H1 (cell line): ENCODE measurements around the gene PPAT. TPM values are rescaled to one million over a fixed set of nuclear protein-coding genes. Genes with fewer than 3 reads are reported as not detected.

Experiments
- CTCF ChIA-PET: fragments of 300-600 bp; sonication (Branson Sonifier 250); formaldehyde crosslinking; loops from one replicate; lab custom pipeline; 2021; ENCODE audit not compliant: partially characterized antibody; lab: Charles Lee
- POLR2A ChIA-PET: fragments of 300-600 bp; sonication (Branson Sonifier 250); formaldehyde crosslinking; loops from one replicate; lab custom pipeline; 2021; ENCODE audit warnings: inconsistent platforms; ENCODE audit not compliant: partially characterized antibody; lab: Charles Lee
- DNase-seq, 2 experiments: peaks; one replicate each; pipeline versions ENCODE4 v3.0.0 to v3.0.0-alpha.2; 2010 to 2022; ENCODE audit warnings: low spot score in 2 of 2, low read depth in 1 of 2, mixed read lengths in 1 of 2
- FAIRE-seq: peaks from 2 replicates; lab custom pipeline; 2011; peaks lifted over from hg19 to GRCh38; lab: Jason Lieb, UNC
- H2AFZ ChIP-seq: 2 replicates; pipeline ENCODE4 v1.8.1; 2012; ENCODE audit warnings: low read length, inconsistent platforms
- H2AK5ac ChIP-seq: 2 replicates; pipeline ENCODE4 v1.6.1; 2013; ENCODE audit warnings: low read depth, low read length
- H2BK120ac ChIP-seq: replicated peaks from 2 replicates; pipeline ENCODE3; 2013; ENCODE audit warnings: low read depth, low read length, inconsistent platforms
- H2BK12ac ChIP-seq: 2 replicates; pipeline ENCODE4 v1.6.1; 2013; ENCODE audit warnings: low read depth, low read length
- H2BK15ac ChIP-seq: 2 replicates; pipeline ENCODE4 v1.6.1; 2013; ENCODE audit warnings: low read length
- H2BK20ac ChIP-seq: 2 replicates; pipeline ENCODE4 v1.6.1; 2013; ENCODE audit warnings: low read length
- H2BK5ac ChIP-seq: 2 replicates; pipeline ENCODE4 v1.6.1; 2013; ENCODE audit warnings: low read depth, low read length
- H3K14ac ChIP-seq: 2 replicates; pipeline ENCODE4 v1.6.1; 2013; ENCODE audit warnings: inconsistent platforms; ENCODE audit not compliant: insufficient read length
- H3K18ac ChIP-seq: 2 replicates; pipeline ENCODE4 v1.6.1; 2013; ENCODE audit warnings: low read length; ENCODE audit errors: extremely low read depth
- H3K23ac ChIP-seq: 2 replicates; pipeline ENCODE4 v1.6.1; 2013; ENCODE audit warnings: inconsistent platforms; ENCODE audit not compliant: insufficient read length
- H3K23me2 ChIP-seq: 2 replicates; pipeline ENCODE4 v1.6.1; 2013; ENCODE audit warnings: low read depth, low read length
- H3K27ac ChIP-seq: 2 replicates; pipeline ENCODE4 v1.6.1; 2011; ENCODE audit warnings: low read depth, low read length, inconsistent platforms
- H3K27me3 ChIP-seq, 4 experiments: replicated peaks in 1 of 4; 1 replicate in 1 of 4; 2 replicates in 3 of 4; pipeline versions ENCODE4 v1.6.1 to v1.8.1; 2011 to 2013; ENCODE audit warnings: low read length in 3 of 4, mild to moderate bottlenecking in 3 of 4, inconsistent platforms in 2 of 4, mixed read lengths in 2 of 4, moderate library complexity in 1 of 4; ENCODE audit not compliant: control insufficient read depth in 3 of 4, insufficient read depth in 3 of 4; ENCODE audit errors: extremely low read depth in 1 of 4
- H3K36me3 ChIP-seq, 4 experiments: 2 replicates each; pipeline versions ENCODE4 v1.6.1 to v1.8.1; 2011 to 2013; ENCODE audit warnings: mild to moderate bottlenecking in 4 of 4, low read length in 3 of 4, moderate library complexity in 2 of 4, control low read depth in 1 of 4, inconsistent platforms in 1 of 4; ENCODE audit not compliant: insufficient read depth in 4 of 4, control insufficient read depth in 2 of 4
- H3K4ac ChIP-seq: replicated peaks from 2 replicates; pipeline ENCODE3; 2013; ENCODE audit warnings: low read length, low read depth, mixed read lengths, inconsistent platforms; ENCODE audit not compliant: insufficient read length
- H3K4me1 ChIP-seq, 4 experiments: replicated peaks in 1 of 4; 1 replicate in 1 of 4; 2 replicates in 3 of 4; pipeline versions ENCODE4 v1.6.1 to v1.8.1; 2011 to 2013; ENCODE audit warnings: low read length in 3 of 4, inconsistent platforms in 2 of 4, mixed read lengths in 1 of 4; ENCODE audit not compliant: insufficient read depth in 4 of 4, control insufficient read depth in 3 of 4
- H3K4me2 ChIP-seq, 2 experiments: 2 replicates each; pipeline versions ENCODE4 v1.6.1 to v1.8.1; 2011 to 2013; ENCODE audit warnings: low read depth in 2 of 2, low read length in 2 of 2, control low read depth in 1 of 2, inconsistent platforms in 1 of 2, mild to moderate bottlenecking in 1 of 2; ENCODE audit not compliant: insufficient read depth in 1 of 2
- H3K4me3 ChIP-seq, 4 experiments: fragments of 200-600, 300-600 bp in 1 of 4; sonication (generic), shearing (Covaris generic), sonication (Bioruptor Twin) in 1 of 4; 2 replicates each; pipeline versions ENCODE4 v1.5.1 to v1.8.1; 2011 to 2016; ENCODE audit warnings: low read length in 4 of 4, low read depth in 3 of 4, control low read depth in 2 of 4, inconsistent platforms in 2 of 4, mild to moderate bottlenecking in 2 of 4, mixed read lengths in 1 of 4, moderate library complexity in 1 of 4; ENCODE audit not compliant: insufficient read depth in 2 of 4; ENCODE audit errors: extremely low read depth in 1 of 4
- H3K56ac ChIP-seq: replicated peaks from 2 replicates; pipeline ENCODE3; 2013; ENCODE audit warnings: low read depth, mild to moderate bottlenecking, mixed read lengths, low read length, inconsistent platforms; ENCODE audit not compliant: insufficient read length
- H3K79me1 ChIP-seq: 2 replicates; pipeline ENCODE4 v1.6.1; 2013; ENCODE audit warnings: low read depth, low read length, control low read depth
- H3K79me2 ChIP-seq, 2 experiments: 2 replicates each; pipeline versions ENCODE4 v1.6.1 to v1.8.1; 2012 to 2013; ENCODE audit warnings: low read length in 2 of 2, mild to moderate bottlenecking in 2 of 2, inconsistent platforms in 1 of 2; ENCODE audit not compliant: insufficient read depth in 2 of 2, control insufficient read depth in 1 of 2
- H3K9ac ChIP-seq, 4 experiments: replicated peaks in 1 of 4; 1 replicate in 1 of 4; 2 replicates in 3 of 4; pipeline versions ENCODE4 v1.6.1 to v1.8.1; 2011 to 2013; ENCODE audit warnings: low read depth in 3 of 4, low read length in 3 of 4, control low read depth in 2 of 4, mild to moderate bottlenecking in 2 of 4, moderate library complexity in 2 of 4, inconsistent platforms in 1 of 4; ENCODE audit errors: extremely low read depth in 1 of 4
- H3K9me3 ChIP-seq, 2 experiments: 2 replicates each; pipeline versions ENCODE4 v1.6.1 to v1.8.1; 2012 to 2013; ENCODE audit warnings: mild to moderate bottlenecking in 2 of 2, moderate library complexity in 2 of 2, control low read depth in 1 of 2, inconsistent platforms in 1 of 2, low read depth in 1 of 2, low read length in 1 of 2, mixed read lengths in 1 of 2; ENCODE audit not compliant: insufficient read depth in 2 of 2
- H4K20me1 ChIP-seq, 2 experiments: replicated peaks in 1 of 2; 2 replicates each; pipeline versions ENCODE3 to v1.8.1; 2011 to 2013; ENCODE audit warnings: inconsistent platforms in 2 of 2, low read length in 2 of 2, mild to moderate bottlenecking in 1 of 2; ENCODE audit not compliant: insufficient read depth in 2 of 2, control insufficient read depth in 1 of 2
- H4K5ac ChIP-seq: 2 replicates; pipeline ENCODE4 v1.6.1; 2013; ENCODE audit warnings: low read length, low read depth, mixed read lengths, inconsistent platforms; ENCODE audit not compliant: insufficient read length
- H4K8ac ChIP-seq: 2 replicates; pipeline ENCODE4 v1.8.0; 2013; ENCODE audit warnings: mild to moderate bottlenecking, moderate library complexity, low read length, inconsistent platforms; ENCODE audit not compliant: insufficient read depth; ENCODE audit errors: extremely low read depth
- H4K91ac ChIP-seq: replicated peaks from 2 replicates; pipeline ENCODE3; 2013; ENCODE audit warnings: low read length, mixed read lengths, inconsistent platforms; ENCODE audit not compliant: insufficient read length
- CHD1 ChIP-seq: IDR thresholded peaks from 2 replicates; pipeline ENCODE4 v1.6.1; 2012; ENCODE audit warnings: low read depth, low read length, improper control_type of control experiment
- CHD2 ChIP-seq: IDR thresholded peaks from 2 replicates; pipeline ENCODE4 v1.6.1; 2012; ENCODE audit warnings: low read length, improper control_type of control experiment
- EP300 ChIP-seq, 2 experiments: IDR thresholded peaks; 1 replicate in 1 of 2; 2 replicates in 1 of 2; pipeline ENCODE4 v1.6.1; 2011 to 2012; ENCODE audit warnings: low read depth in 2 of 2, low read length in 2 of 2, mild to moderate bottlenecking in 2 of 2, borderline replicate concordance in 1 of 2, inconsistent platforms in 1 of 2, moderate library complexity in 1 of 2
- NANOG ChIP-seq: IDR thresholded peaks from 2 replicates; pipeline ENCODE4 v1.6.1; 2011; ENCODE audit warnings: low read length, low read depth, mild to moderate bottlenecking, inconsistent platforms; ENCODE audit not compliant: insufficient read depth, poor library complexity, severe bottlenecking
- POLR2A ChIP-seq, 2 experiments: IDR thresholded peaks; 1 replicate in 1 of 2; 2 replicates in 1 of 2; pipeline ENCODE4 v1.6.1; 2011; ENCODE audit warnings: low read depth in 2 of 2, low read length in 2 of 2, mild to moderate bottlenecking in 2 of 2; ENCODE audit errors: control extremely low read depth in 1 of 2
- POLR2AphosphoS5 ChIP-seq: IDR thresholded peaks from 2 replicates; pipeline ENCODE4 v1.6.1; 2011; ENCODE audit warnings: low read depth, low read length
- POU5F1 ChIP-seq: IDR thresholded peaks from 2 replicates; pipeline ENCODE4 v1.6.1; 2011; ENCODE audit warnings: low read depth, mild to moderate bottlenecking, low read length, moderate library complexity
- SIX5 ChIP-seq: IDR thresholded peaks from 2 replicates; pipeline ENCODE4 v1.6.1; 2011; ENCODE audit warnings: mild to moderate bottlenecking, low read depth, low read length
- SP1 ChIP-seq: IDR thresholded peaks from 2 replicates; pipeline ENCODE4 v1.6.1; 2011; ENCODE audit warnings: low read depth, low read length
- SP2 ChIP-seq: IDR thresholded peaks from 2 replicates; pipeline ENCODE4 v1.6.1; 2012; ENCODE audit warnings: mild to moderate bottlenecking, low read length, inconsistent platforms
- ZNF274 ChIP-seq: IDR thresholded peaks from 2 replicates; pipeline ENCODE4 v1.7.0; 2012; ENCODE audit warnings: low read length, borderline replicate concordance; ENCODE audit errors: extremely low read depth
- WGBS, 2 experiments: shearing (Covaris generic) in 1 of 2; methylation state at CpG; one replicate each; pipeline versions ENCODE4 v1.1.6 to v1.1.7; 2013 to 2015; ENCODE audit warnings: low lambda C conversion rate in 2 of 2, mixed read lengths in 2 of 2, inconsistent platforms in 1 of 2, low coverage in 1 of 2, missing lambda C conversion rate in 1 of 2; ENCODE audit not compliant: insufficient replicate concordance in 2 of 2, insufficient coverage in 1 of 2, insufficient read length in 1 of 2; ENCODE audit errors: extremely low coverage in 1 of 2, missing lambda C conversion rate in 1 of 2; 5-methylcytosine and 5-hydroxymethylcytosine counted together
- polyA plus RNA-seq, 7 experiments: library from polyadenylated mRNA; depleted of rRNA in 3 of 7; stranded (reverse) in 5 of 7; unstranded in 2 of 7; fragments of >200 nt in 5 of 7; fragments of 200-250 nt in 2 of 7; gene quantifications; 1 replicate in 5 of 7; 2 replicates in 1 of 7; 4 replicates in 1 of 7; pipeline versions ENCODE4 v1.2.1 to v1.2.3, GENCODE V29; 2011 to 2013; ENCODE audit warnings: missing spikeins in 2 of 7, mixed read lengths in 2 of 7
- total RNA-seq: library from RNA; stranded (reverse); fragmentation: NEBNext Ultra II Directional; extraction: Animal tissue kit (Norgen Biotek cat#: 25700); gene quantifications from 2 replicates; pipeline ENCODE4 v1.2.1, GENCODE V29; 2021

PPAT gene
- total and polyA plus RNA-seq, 2 of the 8 experiments (the other 6 are each of a cell fraction or from before 2014, with no cell fraction given): 24.5 to 104 TPM

DNA sequence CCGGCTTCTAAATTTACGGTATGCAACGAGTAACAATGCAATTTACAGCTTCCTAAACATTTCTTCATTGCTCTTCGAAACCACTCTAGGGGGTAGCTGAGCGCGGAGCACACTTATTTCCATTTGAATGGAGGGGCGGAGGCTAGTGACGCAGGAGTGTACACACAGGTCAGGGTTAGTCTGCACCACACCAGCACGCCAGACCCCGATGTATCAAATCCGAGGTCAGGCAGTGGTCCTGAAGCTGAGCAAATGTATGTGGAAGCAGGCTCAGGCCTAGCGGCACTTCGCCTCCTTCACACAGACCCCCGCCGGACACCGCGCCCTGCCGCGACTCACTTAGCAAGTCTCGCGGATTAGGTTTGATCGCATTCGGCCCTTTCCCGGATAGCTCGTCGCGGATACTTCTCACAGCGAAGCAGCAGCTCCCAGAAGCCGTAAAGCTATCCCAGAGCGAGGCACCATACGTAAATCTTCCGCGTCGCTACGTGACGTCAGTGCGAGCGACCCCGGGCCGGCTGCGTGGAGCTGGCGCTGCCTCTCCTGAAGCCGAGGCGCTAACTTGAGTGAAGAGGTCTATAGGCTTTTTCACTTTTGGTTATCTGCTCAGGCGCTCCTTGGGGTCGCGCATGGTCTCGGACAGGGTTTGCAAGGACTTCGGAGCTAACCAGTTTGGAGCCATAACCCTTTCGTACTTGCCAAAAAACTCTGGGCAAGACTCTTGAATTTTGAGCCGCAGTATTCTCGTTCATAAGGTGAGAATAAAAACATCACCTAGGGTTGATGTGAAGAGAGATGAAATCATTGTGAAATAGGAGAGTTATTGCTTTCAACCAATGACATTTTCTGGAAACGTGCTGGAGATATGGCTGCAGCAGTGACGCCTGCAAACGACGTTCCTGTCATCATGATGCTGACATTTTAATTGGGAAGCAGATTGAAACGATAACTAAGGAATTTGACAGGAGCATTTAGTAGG lies 48.1 kb downstream of the PPAT start, which contains the start of gene AASDH:
AASDH (minus strand) TSS at position 469 of the 979 bp plus-strand sequence. CDS start 3,192 bp downstream, outside the sequence.
- peaks cover 4% of the 10 kb centered on the region for H3K23me2 ChIP-seq
- no peak within 1 kb of the TSS for H2AK5ac ChIP-seq
- H2BK15ac ChIP-seq: peak within 1 kb of the TSS; percentile 93; the same call in 1 of the 2 replicates
- no peaks in the 10 kb centered on the region for H3K27me3 ChIP-seq
- peak within 1 kb of the TSS; percentile 47 for H3K56ac ChIP-seq
- H3K4ac ChIP-seq: peak within 1 kb of the TSS; percentile 83
- peak within 1 kb of the TSS; percentile 98 for H3K27ac ChIP-seq
- peak within 1 kb of the TSS; percentile 99 for H4K91ac ChIP-seq
- H4K5ac ChIP-seq: peak within 1 kb of the TSS; percentile 89
- H2AFZ ChIP-seq: peak within 1 kb of the TSS; percentile 79
- H3K9me3 ChIP-seq: no peaks in the 10 kb centered on the region
- ChIA-PET POLR2A (interaction anchor here (0.6 to 6.1 kb wide), 34 partner anchors 8 to 1416 kb away, joined by 3 to 75 read pairs (median 4); partner anchors contain the start of genes CEP135, PAICS and PPAT), CTCF (interaction anchor here (0.8 kb wide), 1 partner anchor 48 kb away, joined by 4 read pairs; no protein-coding TSS in a partner anchor)
- peak within 1 kb of the TSS; percentile 58 for H3K14ac ChIP-seq
- peaks cover 0 to 5% (median 0%) of the 10 kb centered on the region in 4 experiments; a peak in 1 of 7 replicates for H3K4me1 ChIP-seq
- H3K4me2 ChIP-seq: peak within 1 kb of the TSS; percentile 77 to 93
- H3K79me2 ChIP-seq: peaks cover 0 to 20% of the 10 kb centered on the region in 2 experiments; a peak in 1 of 4 replicates
- H4K20me1 ChIP-seq: no peaks in the 10 kb centered on the region
- peak within 1 kb of the TSS; percentile 53 to 97 (median 93) for H3K9ac ChIP-seq
- no peak within 1 kb of the TSS for H3K23ac ChIP-seq
- 3% methylated on average over 57 of the region's 57 CpGs; no CpG with 5 or more reads in 1 of the 2 experiments for WGBS, 2 experiments
- DNase-seq (peak; percentile 79 to 99), FAIRE-seq (peak; percentile 80)
- peak within 1 kb of the TSS; percentile 99 for H4K8ac ChIP-seq
- peak within 1 kb of the TSS; percentile 98 for H2BK5ac ChIP-seq
- 0 out of 2 replicates have a peak, but pooled peaks cover 2% of the 10 kb centered on the region for H3K79me1 ChIP-seq
- peaks cover 0 to 2% (median under 1%) of the 10 kb centered on the region in 4 experiments; a peak in 2 of 8 replicates for H3K36me3 ChIP-seq
- H3K4me3 ChIP-seq: peak within 1 kb of the TSS; percentile 69 to 94 (median 88)
- peak within 1 kb of the TSS; percentile 82; the same call in 1 of the 2 replicates for H2BK20ac ChIP-seq
- 0 out of 2 replicates have a peak within 1 kb of the TSS, but pooled peaks have one; percentile 77 for H2BK12ac ChIP-seq
- H2BK120ac ChIP-seq: peak within 1 kb of the TSS; percentile 69
- H3K18ac ChIP-seq: peak within 1 kb of the TSS; percentile 86; the same call in 1 of the 2 replicates
- TF ChIP-seq ZNF274 (no peak), SP2 (no peak), SP1 (no peak; the same call in 1 of the 2 replicates), EP300 (IDR thresholded peaks at IDR 0.05; ENCODE audit: borderline replicate concordance in 1 of 2, low read depth in 2 of 2, low read length in 2 of 2) (no peak), POLR2AphosphoS5 (peak; percentile 99), POU5F1 (no peak), CHD1 (no peak), CHD2 (peak; percentile 56; the same call in 1 of the 2 replicates), NANOG (peak; percentile 31), SIX5 (no peak), POLR2A (IDR thresholded peaks at IDR 0.05; ENCODE audit: control extremely low read depth in 1 of 2, low read depth in 2 of 2, low read length in 2 of 2) (peak; percentile 95 to 99)
